MM.1S (cell line): Measurements from ENCODE around the gene RTN4.

Experiments used
- DNase-seq: peaks from one replicate; pipeline ENCODE4 v3.0.0-alpha.2; 2015
- H2AFZ ChIP-seq: fragments of 300-600 bp; sonication (generic); 2 replicates; pipeline ENCODE4 v1.6.0; 2016; ENCODE audit warnings: antibody characterized with exemption, low read length
- H3F3A ChIP-seq: fragments of 300-600 bp; sonication (generic); 2 replicates; pipeline ENCODE4 v1.6.1; 2016; ENCODE audit warnings: mild to moderate bottlenecking, antibody characterized with exemption, low read length, moderate library complexity, mixed read lengths; ENCODE audit not compliant: insufficient read depth
- H3K27ac ChIP-seq: fragments of 300-600 bp; sonication (generic); 2 replicates; pipeline ENCODE4 v1.5.1; 2016; ENCODE audit warnings: mild to moderate bottlenecking, low read length
- H3K27me3 ChIP-seq: fragments of 300-600 bp; sonication (generic); replicated peaks from 2 replicates; pipeline ENCODE4 v1.6.0; 2016; ENCODE audit warnings: low read length; ENCODE audit not compliant: insufficient read depth
- H3K36me3 ChIP-seq: fragments of 300-600 bp; sonication (generic); replicated peaks from 2 replicates; pipeline ENCODE4 v1.6.1; 2016; ENCODE audit warnings: mild to moderate bottlenecking, low read length, mixed read lengths; ENCODE audit not compliant: insufficient read depth
- H3K4me1 ChIP-seq: fragments of 300-600 bp; sonication (generic); 2 replicates; pipeline ENCODE4 v1.6.1; 2016; ENCODE audit warnings: low read length, mixed read lengths
- H3K4me2 ChIP-seq: fragments of 300-600 bp; sonication (generic); 2 replicates; pipeline ENCODE4 v1.6.0; 2016; ENCODE audit warnings: low read depth, low read length
- H3K4me3 ChIP-seq: fragments of 300-600 bp; sonication (generic); 2 replicates; pipeline ENCODE4 v1.5.1; 2016; ENCODE audit warnings: low read length, mixed read lengths
- H3K79me2 ChIP-seq: fragments of 300-600 bp; sonication (generic); 2 replicates; pipeline ENCODE4 v1.6.1; 2016; ENCODE audit warnings: mixed run types, low read length, mixed read lengths
- H3K9ac ChIP-seq: fragments of 300-600 bp; sonication (generic); 2 replicates; pipeline ENCODE4 v1.6.1; 2016; ENCODE audit warnings: low read length, mixed read lengths
- H3K9me2 ChIP-seq: fragments of 300-600 bp; sonication (generic); replicated peaks from 2 replicates; pipeline ENCODE4 v1.6.1; 2016; ENCODE audit warnings: mild to moderate bottlenecking, low read length, mixed read lengths; ENCODE audit not compliant: insufficient read depth
- H3K9me3 ChIP-seq: fragments of 300-600 bp; sonication (generic); replicated peaks from 2 replicates; pipeline ENCODE4 v1.6.1; 2016; ENCODE audit warnings: mild to moderate bottlenecking, low read length, mixed read lengths; ENCODE audit not compliant: insufficient read depth
- H4K20me1 ChIP-seq: fragments of 300-600 bp; sonication (generic); 2 replicates; pipeline ENCODE4 v1.6.1; 2016; ENCODE audit warnings: mild to moderate bottlenecking, low read length, moderate library complexity, mixed read lengths; ENCODE audit not compliant: insufficient read depth
- CTCF ChIP-seq: fragments of 300-600 bp; sonication (generic); IDR thresholded peaks from 2 replicates; pipeline ENCODE4 v1.5.1; 2016; ENCODE audit warnings: antibody characterized with exemption, low read length, mixed read lengths
- EZH2 ChIP-seq: fragments of 300-600 bp; sonication (generic); optimal IDR thresholded peaks from 2 replicates; pipeline ENCODE3; 2017; ENCODE audit warnings: low read depth, mild to moderate bottlenecking, antibody characterized with exemption, low read length, mixed read lengths
- EZH2phosphoT487 ChIP-seq: fragments of 300-600 bp; sonication (generic); IDR thresholded peaks from 2 replicates; pipeline ENCODE4 v1.6.1; 2018; ENCODE audit warnings: antibody characterized with exemption, low read length

The RTN4 gene

GRCh38 chr2:54966165-54966832, 84.0 kb downstream of the RTN4 start:
- Histone ChIP-seq H3K27ac (peak overlapping the region; percentile 61; the same call in 1 of the 2 replicates), H3K4me2 (peak overlapping the region; percentile 72)
- DNase-seq = peak; percentile 90

GRCh38 chr2:54965425-54965824, 84.8 kb downstream of the RTN4 start:
- H3K9me3 ChIP-seq = no peaks in the 10 kb centered on the region
- no peak overlapping the region; the same call in 1 of the 2 replicates for H3K27ac ChIP-seq
- no peaks in the 10 kb centered on the region for H3K79me2 ChIP-seq
- H3K36me3 ChIP-seq = no peaks in the 10 kb centered on the region
- H3K9ac ChIP-seq = no peak overlapping the region
- TF ChIP-seq EZH2 (no peak), CTCF (no peak), EZH2phosphoT487 (no peak)
- H3K4me1 ChIP-seq = peaks cover 21% of the 10 kb centered on the region
- H3K4me2 ChIP-seq = peak overlapping the region; percentile 72; the same call in 1 of the 2 replicates
- no peaks in the 10 kb centered on the region for H4K20me1 ChIP-seq
- no peaks in the 10 kb centered on the region for H3K27me3 ChIP-seq
- DNase-seq = no peak
- no peak overlapping the region for H2AFZ ChIP-seq
- no peak overlapping the region for H3K4me3 ChIP-seq
- H3K9me2 ChIP-seq = no peaks in the 10 kb centered on the region
- peaks cover 15% of the 10 kb centered on the region for H3F3A ChIP-seq

More at GRCh38 chr2:54966165-54966832, 84.0 kb downstream of the RTN4 start:
- Histone ChIP-seq H3K9me3 (no peaks in the 10 kb centered on the region), H3K4me3 (peak overlapping the region; percentile 32; the same call in 1 of the 2 replicates), H3K79me2 (no peaks in the 10 kb centered on the region), H3K9ac (no peak overlapping the region), H3K4me1 (peaks cover 21% of the 10 kb centered on the region), H3K9me2 (no peaks in the 10 kb centered on the region), H2AFZ (no peak overlapping the region), H4K20me1 (no peaks in the 10 kb centered on the region), H3K27me3 (no peaks in the 10 kb centered on the region), H3K36me3 (no peaks in the 10 kb centered on the region), H3F3A (peaks cover 15% of the 10 kb centered on the region)
- no peak for TF ChIP-seq EZH2phosphoT487
- no peak for TF ChIP-seq EZH2
- no peak for TF ChIP-seq CTCF

- H3F3A ChIP-seq = peaks cover 15% of the 10 kb centered on the region
- H3K79me2 ChIP-seq = no peaks in the 10 kb centered on the region
- no peak overlapping the region for H3K4me2 ChIP-seq
These were observed 85.4 kb downstream of the RTN4 start for GRCh38 chr2:54964816-54965215.

GRCh38 chr2:54964271-54964670, 86.0 kb downstream of the RTN4 start:
- Histone ChIP-seq H3K27ac (no peak overlapping the region), H3K4me2 (no peak overlapping the region), H3K4me3 (no peak overlapping the region), H4K20me1 (no peaks in the 10 kb centered on the region), H3F3A (peaks cover 15% of the 10 kb centered on the region), H3K9me2 (no peaks in the 10 kb centered on the region), H3K9me3 (no peaks in the 10 kb centered on the region), H3K9ac (no peak overlapping the region), H2AFZ (no peak overlapping the region), H3K36me3 (no peaks in the 10 kb centered on the region), H3K4me1 (peaks cover 21% of the 10 kb centered on the region), H3K79me2 (no peaks in the 10 kb centered on the region), H3K27me3 (no peaks in the 10 kb centered on the region)
- TF ChIP-seq CTCF (no peak), EZH2phosphoT487 (no peak), EZH2 (no peak)
- no peak for DNase-seq

More at GRCh38 chr2:54964816-54965215, 85.4 kb downstream of the RTN4 start:
- TF ChIP-seq EZH2 (no peak), EZH2phosphoT487 (no peak)
- H3K27me3 ChIP-seq = no peaks in the 10 kb centered on the region
- H3K4me1 ChIP-seq = peaks cover 21% of the 10 kb centered on the region
- H3K4me3 ChIP-seq = no peak overlapping the region
- no peaks in the 10 kb centered on the region for H4K20me1 ChIP-seq
- no peak overlapping the region for H2AFZ ChIP-seq
- no peak overlapping the region for H3K9ac ChIP-seq
- no peaks in the 10 kb centered on the region for H3K9me2 ChIP-seq
- no peak overlapping the region for H3K27ac ChIP-seq
- no peaks in the 10 kb centered on the region for H3K9me3 ChIP-seq
- no peak for DNase-seq
- H3K36me3 ChIP-seq = no peaks in the 10 kb centered on the region
